Activated T-cell treated with anti-CD3 and anti-CD28 coated beads for 48 hours (primary cell): ENCODE data around the gene GAB2.
"Not testable (repeated sequence)": the region's sequence is repeated elsewhere in the genome, so short reads cannot be mapped to it uniquely, and the experiment has no call there.

Source experiments
- DNase-seq: peaks from one replicate; pipeline ENCODE4 v3.0.0-alpha.2; 2020; ENCODE audit warnings: low read depth

Gene GAB2

DNA sequence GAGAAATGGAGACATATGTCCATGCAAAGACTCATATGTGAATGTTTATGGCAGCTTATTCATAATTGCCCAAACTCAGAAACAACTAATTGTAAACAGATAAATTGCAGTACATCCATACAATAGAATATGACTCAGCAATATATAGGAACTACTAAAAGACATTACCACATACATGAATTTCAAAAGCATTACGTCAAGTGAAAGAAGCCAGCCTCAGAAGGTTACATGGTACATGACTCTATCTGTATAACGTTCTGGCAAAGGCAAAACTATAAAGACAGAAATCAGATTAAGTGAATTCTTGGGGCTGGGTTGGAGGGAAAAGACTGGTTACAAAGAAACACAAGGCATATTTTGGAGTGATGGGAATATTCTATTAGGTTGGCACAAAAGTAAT lies 236.4 kb downstream of the GAB2 start:
- no peak for DNase-seq

DNA sequence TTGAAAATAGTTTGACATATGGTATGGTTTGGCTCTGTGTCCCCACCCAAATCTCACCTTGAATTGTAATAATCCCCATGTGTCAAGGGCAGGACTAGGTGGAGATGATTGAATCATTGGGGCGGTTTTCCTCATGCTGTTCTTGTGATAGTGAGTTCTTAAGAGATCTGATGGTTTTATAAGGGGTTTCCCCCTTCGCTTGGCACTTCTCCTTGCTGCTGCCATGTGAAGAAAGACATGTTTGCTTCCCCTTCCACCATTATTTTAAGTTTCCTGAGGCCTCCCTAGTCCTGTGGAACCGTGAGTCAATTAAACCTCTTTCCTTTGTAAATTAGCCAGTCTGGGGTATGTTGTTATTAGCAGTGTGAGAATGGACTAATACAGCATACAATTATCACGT lies 236.9 kb downstream of the GAB2 start:
- no peak for DNase-seq

DNA sequence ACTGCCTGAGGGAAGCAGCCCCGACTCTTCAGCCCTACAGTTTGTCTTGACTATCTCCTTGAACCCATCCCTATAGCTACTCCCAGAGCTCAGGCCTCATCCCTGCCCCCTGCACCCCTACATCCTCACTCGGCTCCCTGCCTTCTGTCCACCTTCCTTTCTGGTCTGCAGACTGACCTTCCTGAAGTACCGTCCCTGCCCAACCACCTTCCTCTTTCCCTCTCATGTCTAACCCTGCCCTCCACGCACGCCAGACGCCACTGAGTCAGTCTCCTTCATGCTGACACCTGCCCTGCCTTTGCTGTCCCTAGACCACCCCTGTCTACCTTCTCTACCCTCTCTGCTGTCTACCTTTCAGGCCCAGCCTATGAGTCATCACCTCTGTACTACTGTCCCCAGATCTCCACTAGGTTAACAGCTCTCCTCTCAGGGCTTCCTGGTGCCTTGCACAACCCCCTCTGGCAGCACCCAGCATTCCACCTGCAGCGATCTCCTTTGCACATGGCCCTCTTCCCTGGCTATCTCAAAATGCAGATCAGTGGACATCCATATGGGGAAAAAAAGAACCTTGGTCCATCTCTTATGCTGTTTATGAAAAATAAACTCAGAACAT lies 238.1 kb downstream of the GAB2 start:
- DNase-seq: no peak

DNA sequence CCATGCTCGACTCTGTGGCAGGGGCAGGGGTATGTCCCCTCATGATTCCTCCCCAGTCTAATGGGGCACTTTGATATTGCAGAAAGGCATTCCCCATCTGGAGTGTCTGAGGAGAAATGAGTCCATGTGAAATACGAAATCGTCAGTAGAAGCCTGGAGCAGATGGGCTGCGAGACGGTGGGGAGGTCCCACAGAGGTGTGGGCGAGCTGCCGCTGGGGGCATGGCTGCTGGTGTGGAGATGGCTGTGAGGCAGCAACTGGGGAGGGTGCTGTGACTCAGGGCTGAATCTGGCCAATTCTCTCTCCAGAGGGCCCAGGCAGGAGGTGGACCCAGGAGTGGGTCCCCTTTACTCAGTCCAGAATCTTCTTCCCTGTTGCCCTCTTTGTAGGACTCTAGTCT lies 240.4 kb downstream of the GAB2 start:
- DNase-seq: no peak

DNA sequence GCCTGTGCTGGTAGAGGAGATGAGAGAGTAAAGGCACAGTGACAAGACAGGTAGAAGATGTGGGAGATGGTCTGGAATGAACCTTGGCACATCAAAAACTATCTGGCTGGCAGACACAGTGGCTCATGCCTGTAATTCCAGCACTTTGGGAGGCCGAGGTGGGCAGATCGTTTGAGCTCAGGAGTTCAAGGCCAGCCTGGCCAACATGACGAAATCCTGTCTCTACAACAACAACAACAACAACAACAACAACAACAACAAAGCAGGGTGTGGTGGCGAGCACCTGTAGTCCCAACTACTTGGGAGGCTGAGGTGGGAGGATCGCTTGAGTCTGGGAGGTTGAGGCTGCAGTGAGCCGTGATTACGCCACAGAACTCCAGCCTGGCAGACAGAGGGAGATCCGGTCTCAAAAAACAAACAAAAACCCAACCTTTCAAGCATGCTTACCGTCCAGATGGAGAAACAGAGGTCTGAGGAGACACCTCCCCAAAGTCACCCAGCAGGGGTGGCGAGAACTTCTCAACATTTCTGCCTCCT lies 240.9 kb downstream of the GAB2 start:
- no peak for DNase-seq

DNA sequence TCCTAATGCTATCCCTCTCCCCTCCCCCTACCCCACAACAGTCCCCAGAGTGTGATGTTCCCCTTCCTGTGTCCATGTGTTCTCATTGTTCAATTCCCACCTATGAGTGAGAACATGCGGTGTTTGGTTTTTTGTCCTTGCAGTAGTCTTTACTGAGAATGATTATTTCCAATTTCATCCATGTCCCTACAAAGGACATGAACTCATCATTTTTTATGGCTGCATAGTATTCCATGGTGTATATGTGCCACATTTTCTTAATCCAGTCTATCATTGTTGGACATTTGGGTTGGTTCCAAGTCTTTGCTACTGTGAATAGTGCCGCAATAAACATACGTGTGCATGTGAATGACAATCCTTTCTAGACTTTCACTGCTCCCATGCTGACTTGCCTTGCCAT lies 241.8 kb downstream of the GAB2 start:
- DNase-seq: not testable (repeated sequence)

DNA sequence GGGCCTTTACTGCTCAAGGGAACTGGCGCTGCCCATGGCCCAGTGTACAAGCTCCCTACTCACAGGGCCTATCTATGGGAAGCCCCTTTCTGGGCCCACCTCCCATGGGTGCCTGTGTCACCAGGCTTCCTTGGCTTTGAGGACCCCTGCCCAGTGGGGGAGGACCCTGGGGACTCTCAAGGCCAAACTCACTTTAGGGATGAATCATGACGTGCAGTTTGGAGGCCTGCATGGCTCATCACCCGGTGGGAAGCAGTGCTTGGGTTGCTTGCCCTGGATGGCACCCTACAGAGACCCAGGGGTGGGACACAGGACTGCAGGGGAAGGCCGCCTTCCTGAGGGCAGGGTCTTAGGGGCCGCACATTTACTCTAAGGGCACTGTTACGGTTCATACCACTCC lies 245.7 kb downstream of the GAB2 start:
- DNase-seq: no peak

DNA sequence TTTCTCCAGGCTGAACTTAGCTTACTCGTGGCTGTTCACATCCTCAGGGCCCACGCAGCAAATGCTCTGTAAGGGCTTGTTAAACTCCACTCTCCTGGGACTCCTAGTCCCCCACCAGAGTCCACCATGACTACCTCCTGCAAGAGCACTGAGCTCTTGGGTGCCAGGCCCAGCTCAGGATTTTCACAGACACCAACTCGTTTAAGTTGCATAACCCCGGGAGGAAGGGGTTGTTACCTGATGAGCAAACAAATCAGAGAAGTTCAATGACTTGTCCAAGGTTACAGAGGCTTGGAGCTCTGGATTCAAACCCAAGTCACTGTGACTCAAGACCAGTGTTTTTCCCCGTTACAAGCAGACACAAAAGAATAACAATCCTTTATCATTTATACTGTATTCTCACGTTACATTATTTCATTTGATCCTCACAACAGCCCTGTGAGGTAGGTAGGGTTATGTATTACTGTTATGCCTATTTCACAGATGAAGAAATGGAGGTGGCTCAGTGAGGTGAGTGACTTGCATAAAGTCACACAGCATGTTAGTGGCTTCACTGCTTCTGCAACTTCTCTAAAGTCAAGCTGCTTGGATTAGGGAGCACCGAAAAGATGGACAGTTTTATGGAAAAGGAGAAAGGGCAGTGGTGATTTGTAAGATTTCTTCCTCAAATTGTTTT lies 246.6 kb downstream of the GAB2 start:
- no peak for DNase-seq

DNA sequence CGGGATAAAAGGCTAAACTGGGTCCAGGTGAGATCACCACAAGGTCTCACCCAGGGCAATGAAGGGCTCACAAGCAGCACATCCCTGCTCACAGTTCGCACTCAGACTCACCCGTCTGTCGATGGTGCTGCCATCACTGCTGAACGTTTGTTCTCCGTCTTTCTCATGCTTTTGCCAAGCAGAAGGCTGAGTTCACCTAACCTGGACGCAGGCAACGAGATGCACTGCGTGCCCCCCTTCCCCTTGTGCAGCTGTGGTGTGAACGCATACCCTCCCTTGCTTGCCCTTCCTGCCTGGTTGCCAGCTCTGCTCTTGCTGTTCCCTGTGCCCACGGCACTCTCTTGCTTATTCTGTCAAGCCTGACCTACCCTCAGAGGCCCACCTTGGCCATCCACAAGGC lies 247.2 kb downstream of the GAB2 start:
- no peak for DNase-seq

DNA sequence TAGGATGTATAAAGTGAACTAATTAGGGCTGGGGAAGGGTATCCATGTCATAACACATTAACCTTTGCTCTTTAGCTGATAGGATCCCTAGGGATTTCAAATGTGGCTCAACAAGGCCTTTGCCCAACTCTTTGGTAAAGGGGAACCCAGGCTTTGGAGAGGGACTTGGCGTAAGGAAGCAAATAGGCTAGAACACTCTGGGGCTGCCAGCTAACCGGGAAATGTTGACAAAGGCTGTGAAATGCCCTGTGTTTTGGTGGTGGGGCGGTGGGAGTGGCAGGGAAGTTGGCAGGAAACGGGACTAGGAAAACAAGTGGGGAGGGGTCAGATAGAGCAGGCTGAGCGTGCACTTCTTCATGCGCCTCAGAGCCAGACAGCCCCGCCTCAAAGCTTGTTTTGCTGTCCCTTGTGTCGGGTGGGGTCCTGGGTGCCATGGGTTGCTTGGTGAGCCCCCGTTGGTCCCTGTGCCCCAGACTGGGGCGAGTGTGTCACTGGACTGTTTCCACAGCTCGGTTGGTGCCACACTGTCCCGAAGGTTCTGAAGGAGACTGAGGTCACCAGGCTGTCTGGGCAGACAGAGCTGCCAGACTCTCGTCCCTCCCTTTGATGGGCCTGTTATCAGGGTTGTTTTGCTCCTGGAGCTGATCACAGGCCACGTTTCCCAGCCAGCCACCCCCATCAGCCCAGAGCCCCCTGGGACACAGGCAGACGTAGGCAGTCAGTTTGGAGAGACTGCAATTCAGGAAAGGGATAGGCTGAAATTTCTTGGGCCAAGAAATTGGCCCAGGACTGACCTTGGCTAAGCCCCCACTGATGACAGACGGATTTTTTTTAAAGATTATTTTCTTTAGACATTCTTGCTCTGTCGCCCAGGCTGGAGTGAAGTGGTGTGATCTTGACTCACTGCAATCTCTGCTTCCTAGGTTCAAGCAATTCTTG lies 248.8 kb downstream of the GAB2 start:
- DNase-seq: no peak

DNA sequence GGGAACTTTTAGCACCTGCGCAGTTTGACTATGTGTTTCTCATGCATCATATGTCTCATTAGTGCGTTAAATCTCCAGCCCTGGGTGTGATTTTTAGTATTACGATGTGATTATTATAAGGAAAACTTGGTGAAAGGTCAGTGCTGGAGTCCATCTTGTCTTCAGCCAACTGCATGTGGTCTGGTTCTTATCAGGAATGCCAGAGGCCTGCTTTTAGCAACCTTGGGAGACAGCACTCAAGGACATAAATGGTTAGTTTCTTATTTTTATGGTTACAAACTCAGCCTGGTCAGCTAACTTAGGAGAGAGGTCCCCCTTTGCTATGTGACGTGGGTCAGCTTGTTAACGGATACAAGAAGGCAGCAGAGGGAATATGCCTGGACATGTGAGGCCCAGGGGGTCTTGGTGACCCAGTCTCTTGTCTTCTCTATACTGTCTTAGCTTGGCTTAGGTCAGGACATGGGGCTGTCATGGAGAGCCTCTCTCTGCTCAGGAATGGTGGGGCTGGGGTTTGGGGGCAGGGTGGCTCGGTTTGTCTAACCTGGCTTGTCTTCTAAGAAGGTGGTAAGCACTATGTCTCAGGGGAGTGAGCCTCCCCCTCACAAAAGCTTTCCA lies 250.7 kb downstream of the GAB2 start:
- no peak for DNase-seq
